ENCODE results near the gene PHF11.

Gene PHF11

DNA sequence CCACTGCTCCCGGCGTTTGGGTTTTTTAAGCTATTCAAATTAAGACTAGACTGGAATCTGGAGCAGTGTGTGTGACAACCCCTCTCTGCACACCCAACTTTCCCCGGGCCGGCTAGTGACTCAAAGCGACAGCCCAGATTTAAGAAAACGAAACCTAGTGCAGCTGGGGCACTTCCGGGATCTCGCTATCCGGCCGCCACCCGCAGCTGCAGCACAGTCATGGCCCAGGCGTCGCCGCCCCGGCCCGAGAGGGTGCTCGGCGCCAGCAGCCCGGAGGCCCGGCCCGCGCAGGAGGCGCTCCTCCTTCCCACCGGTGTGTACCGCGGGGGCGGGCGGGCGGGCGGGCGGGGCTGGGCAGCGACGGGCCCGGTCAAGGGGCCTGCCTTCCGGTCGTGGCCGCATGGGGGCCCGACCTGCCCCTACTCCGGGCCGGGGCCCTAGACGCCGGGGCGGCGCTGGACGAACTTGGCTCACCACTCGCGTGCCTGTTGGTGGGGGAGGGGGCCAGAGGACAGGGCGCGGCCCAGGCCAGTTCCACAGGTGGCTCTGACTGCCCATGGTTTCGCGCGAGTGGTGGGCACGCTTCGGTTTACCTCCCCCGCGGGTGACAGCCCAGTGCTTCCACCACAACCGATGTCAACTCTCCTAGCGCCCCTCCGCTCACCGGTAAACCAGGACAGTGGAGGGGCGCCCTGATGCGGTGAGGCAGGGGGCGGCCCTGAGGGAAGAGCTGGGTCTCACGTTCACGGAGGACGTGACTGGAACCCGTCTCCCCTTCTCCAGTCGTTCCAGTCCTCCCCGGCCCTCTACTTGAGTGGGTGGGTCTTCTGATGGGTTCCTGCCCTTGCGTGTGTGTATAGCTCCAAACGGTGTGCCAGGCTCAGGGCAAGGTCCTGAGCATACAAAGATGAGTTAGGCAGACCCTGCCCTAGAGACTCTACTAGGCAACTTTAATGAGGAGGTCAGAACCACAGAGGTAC, at the start of gene PHF11:
Gene PHF11, plus strand, starts transcription at position 171 of the 980 bp plus-strand sequence. Its CDS starts 49 bp downstream, at position 220.
- TF ChIP-seq, protein P1, sequence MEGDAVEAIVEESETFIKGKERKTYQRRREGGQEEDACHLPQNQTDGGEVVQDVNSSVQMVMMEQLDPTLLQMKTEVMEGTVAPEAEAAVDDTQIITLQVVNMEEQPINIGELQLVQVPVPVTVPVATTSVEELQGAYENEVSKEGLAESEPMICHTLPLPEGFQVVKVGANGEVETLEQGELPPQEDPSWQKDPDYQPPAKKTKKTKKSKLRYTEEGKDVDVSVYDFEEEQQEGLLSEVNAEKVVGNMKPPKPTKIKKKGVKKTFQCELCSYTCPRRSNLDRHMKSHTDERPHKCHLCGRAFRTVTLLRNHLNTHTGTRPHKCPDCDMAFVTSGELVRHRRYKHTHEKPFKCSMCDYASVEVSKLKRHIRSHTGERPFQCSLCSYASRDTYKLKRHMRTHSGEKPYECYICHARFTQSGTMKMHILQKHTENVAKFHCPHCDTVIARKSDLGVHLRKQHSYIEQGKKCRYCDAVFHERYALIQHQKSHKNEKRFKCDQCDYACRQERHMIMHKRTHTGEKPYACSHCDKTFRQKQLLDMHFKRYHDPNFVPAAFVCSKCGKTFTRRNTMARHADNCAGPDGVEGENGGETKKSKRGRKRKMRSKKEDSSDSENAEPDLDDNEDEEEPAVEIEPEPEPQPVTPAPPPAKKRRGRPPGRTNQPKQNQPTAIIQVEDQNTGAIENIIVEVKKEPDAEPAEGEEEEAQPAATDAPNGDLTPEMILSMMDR (IDR thresholded peaks at IDR 0.05; ENCODE audit: low read depth, low read length), result no peak
- peak within 1 kb of the TSS; percentile 57 for H3K4me3 ChIP-seq (ENCODE audit: low read depth, low read length)

DNA sequence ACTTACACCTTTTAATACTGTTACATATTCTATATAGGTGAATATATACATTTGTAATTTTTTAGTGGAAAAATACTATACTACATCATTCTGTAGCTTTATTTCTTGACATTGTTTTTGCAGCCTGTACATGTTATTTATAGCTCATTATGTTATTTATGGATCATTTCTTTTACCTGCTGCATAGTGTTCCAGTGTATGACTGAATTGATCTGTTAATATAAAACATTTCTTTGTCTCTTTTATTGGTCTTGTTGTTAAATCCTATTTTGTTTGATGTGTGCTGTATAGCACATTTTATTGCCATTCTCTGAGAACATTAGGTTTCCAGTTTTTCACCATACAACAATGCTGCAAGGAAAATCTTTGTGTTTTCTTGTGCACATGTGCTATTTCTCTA, 49.3 kb upstream of the PHF11 start:
- TF ChIP-seq, protein P1 (IDR thresholded peaks at IDR 0.05; ENCODE audit: low read depth, low read length), result no peak
- no peak overlapping the region for H3K4me3 ChIP-seq (ENCODE audit: low read depth, low read length)

DNA sequence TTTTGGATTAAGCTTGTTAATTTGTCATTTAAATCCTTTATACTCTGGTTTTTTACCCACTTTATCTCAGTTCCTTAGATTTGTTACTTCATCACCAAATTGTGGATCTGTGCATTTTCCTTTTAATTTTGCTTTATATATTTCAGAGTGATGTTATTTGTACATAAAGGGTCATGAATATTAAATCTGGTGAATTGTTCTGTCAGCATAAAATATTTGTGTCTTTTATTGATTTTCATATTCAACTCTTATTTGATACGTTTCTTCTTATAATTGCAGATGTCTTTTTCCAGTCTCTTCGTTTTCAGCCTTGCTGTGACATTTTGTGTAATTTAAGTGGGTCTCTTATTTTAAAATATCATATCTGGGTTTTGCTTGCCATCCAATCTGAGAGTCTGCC, 47.0 kb upstream of the PHF11 start:
- H3K4me3 ChIP-seq (ENCODE audit: low read depth, low read length), result no peak overlapping the region; the same call in 1 of the 2 replicates
- TF ChIP-seq, protein P1 (IDR thresholded peaks at IDR 0.05; ENCODE audit: low read depth, low read length), result no peak

DNA sequence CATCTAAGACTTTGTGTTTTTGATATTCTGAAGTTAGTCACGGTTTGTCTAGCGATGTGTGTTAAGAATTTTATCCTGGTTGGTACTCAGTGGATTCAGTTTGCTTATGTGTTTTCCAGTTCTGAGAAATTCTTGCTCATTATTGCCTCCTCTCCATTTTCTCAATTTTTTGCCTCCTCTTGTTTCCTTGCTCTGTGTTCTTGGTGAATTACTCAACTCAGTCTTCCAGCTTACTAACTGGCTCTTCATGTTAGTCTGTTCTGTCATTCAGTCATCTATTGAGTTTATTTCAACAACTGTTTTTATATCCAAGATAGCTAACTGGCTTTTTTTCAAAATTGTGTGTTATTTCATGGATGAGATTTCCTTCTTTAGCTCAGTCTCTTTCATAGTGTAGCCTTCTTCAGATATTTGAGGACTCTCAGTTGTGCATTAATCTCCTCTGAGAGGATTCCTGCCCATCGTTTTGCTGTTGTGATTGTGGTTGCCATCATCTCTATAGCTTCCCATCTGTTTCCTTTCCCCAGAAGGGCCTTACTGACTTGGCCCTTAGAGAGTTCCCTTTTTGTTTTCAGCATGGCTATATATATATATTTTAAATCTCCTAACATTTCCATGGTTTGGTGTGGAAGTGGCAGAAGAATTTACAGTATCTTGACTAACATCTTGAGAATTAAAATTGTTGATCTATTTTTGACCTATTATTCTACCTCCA, 45.5 kb upstream of the PHF11 start:
- H3K4me3 ChIP-seq (ENCODE audit: low read depth, low read length), result no peak overlapping the region
- TF ChIP-seq, protein P1 (IDR thresholded peaks at IDR 0.05; ENCODE audit: low read depth, low read length), result no peak

DNA sequence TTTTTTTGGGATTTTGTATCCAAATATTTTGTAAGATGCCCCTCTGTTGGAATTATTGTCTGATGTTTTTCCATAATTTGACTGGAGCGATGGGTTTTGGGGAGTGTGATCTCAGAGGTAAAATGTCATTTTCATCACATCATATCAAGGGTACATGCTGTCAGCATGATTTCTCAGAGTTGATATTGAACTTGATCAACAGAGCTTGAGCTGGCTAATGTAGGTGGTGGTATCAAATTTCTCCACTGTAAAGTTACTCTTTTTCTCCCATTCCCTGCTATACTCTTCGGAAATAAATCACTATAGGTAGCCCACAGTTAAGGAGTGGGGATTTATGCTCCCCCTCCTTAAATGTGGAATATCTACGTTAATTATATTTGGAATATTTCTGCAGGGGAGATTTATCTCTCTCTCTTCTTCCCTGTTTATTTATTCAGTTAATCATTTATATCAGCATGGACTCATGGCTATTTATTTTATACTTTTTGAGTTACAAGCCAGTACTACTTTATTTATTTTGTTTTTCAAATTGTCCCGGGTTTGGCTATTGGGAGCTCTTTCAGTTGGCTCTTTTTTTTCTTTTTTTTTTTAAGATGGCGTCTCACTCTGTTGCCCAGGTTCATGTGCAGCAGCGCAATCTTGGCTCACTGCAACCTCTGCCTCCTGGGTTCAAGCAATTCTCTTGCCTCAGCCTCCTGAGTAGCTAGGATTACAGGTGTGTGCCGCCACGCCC, 42.9 kb upstream of the PHF11 start:
- TF ChIP-seq, protein P1 (IDR thresholded peaks at IDR 0.05; ENCODE audit: low read depth, low read length), result no peak
- no peak overlapping the region for H3K4me3 ChIP-seq (ENCODE audit: low read depth, low read length)

DNA sequence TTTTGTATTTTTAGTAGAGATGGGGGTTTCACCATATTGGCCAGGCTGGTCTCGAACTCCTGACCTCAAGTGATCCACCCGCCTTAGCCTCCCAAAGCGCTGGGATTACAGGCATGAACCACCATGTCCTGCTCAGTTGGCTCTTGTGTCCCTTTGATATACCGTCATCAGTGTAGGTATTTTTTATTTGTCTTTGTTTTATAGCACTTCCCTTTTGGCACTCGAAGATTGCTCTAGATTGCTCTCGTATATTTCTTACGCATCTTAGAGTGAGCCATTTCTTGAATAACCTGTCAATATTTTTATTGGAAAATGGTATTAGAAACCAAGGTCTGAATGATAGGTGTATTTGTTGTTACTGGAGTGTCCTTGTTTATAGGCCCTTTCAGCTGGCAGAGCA, 42.3 kb upstream of the PHF11 start:
- TF ChIP-seq, protein P1 (IDR thresholded peaks at IDR 0.05; ENCODE audit: low read depth, low read length), result no peak
- H3K4me3 ChIP-seq (ENCODE audit: low read depth, low read length), result no peak overlapping the region

All from WI38 (cell line).